GM21786 (cell line): ENCODE measurements around the gene MAPKBP1.
"Not testable (repeated sequence)": the region's sequence is repeated elsewhere in the genome, so short reads cannot be mapped to it uniquely, and the experiment has no call there.

Experiments used
- ATAC-seq: cut with Tn5 transposase; IDR thresholded peaks from one replicate; pipeline ENCODE4 v1.9.1; 2021; ENCODE audit not compliant: unreplicated experiment

MAPKBP1 gene

GRCh38 chr15:41774062-41774881, at the start of gene MAPKBP1:
TSS of gene MAPKBP1 (plus strand) at chr15:41774484. CDS start at chr15:41775276, 792 bp downstream.
- ATAC-seq: peak; percentile 79

GRCh38 chr15:41727143-41727542, 47.1 kb upstream of the MAPKBP1 start:
- no peak for ATAC-seq

GRCh38 chr15:41728061-41728460, 46.2 kb upstream of the MAPKBP1 start:
- ATAC-seq: not testable (repeated sequence)

- ATAC-seq: no peak
Measured at GRCh38 chr15:41730543-41730942, 43.7 kb upstream of the MAPKBP1 start.

GRCh38 chr15:41732483-41732882, 41.8 kb upstream of the MAPKBP1 start:
- no peak for ATAC-seq

- ATAC-seq: no peak
Measured at GRCh38 chr15:41734079-41734478, 40.2 kb upstream of the MAPKBP1 start.

- no peak for ATAC-seq
Measured at GRCh38 chr15:41735046-41735445, 39.2 kb upstream of the MAPKBP1 start.

- not testable (repeated sequence) for ATAC-seq
Measured at GRCh38 chr15:41735492-41735891, 38.8 kb upstream of the MAPKBP1 start.

GRCh38 chr15:41746802-41747201, 27.5 kb upstream of the MAPKBP1 start:
- no peak for ATAC-seq

- no peak for ATAC-seq
Measured at GRCh38 chr15:41756198-41756597, 18.1 kb upstream of the MAPKBP1 start.

GRCh38 chr15:41772720-41773331, 1.5 kb upstream of the MAPKBP1 start:
- ATAC-seq: no peak

- ATAC-seq: no peak
Measured at GRCh38 chr15:41773332-41773728, 954 bp upstream of the MAPKBP1 start.

GRCh38 chr15:41773729-41774061, 589 bp upstream of the MAPKBP1 start:
- ATAC-seq: no peak

GRCh38 chr15:41774882-41775417, 666 bp downstream of the MAPKBP1 start:
- ATAC-seq: no peak

- ATAC-seq: no peak
Measured at GRCh38 chr15:41775651-41776050, 1.4 kb downstream of the MAPKBP1 start.

- no peak for ATAC-seq
Measured at GRCh38 chr15:41777421-41777973, 3.2 kb downstream of the MAPKBP1 start.

- ATAC-seq: no peak
Measured at GRCh38 chr15:41778521-41778920, 4.2 kb downstream of the MAPKBP1 start.

- no peak for ATAC-seq
Measured at GRCh38 chr15:41779662-41780157, 5.4 kb downstream of the MAPKBP1 start.

- no peak for ATAC-seq
Measured at GRCh38 chr15:41780266-41780665, 6.0 kb downstream of the MAPKBP1 start.

GRCh38 chr15:41780727-41781126, 6.4 kb downstream of the MAPKBP1 start:
- ATAC-seq: no peak

GRCh38 chr15:41782371-41783282, 8.3 kb downstream of the MAPKBP1 start:
- no peak for ATAC-seq
